DND-41 (cell line): ENCODE results near the gene JDP2.
A peak's percentile ranks its signal among the peaks of the same experiment; 100 is the strongest.

ENCODE experiments used
- ATAC-seq: fragments of 200-7000 bp; cut with Tn5 transposase; 3 replicates; pipeline ENCODE4 v1.9.1; 2021; ENCODE audit warnings: low read depth; ENCODE audit not compliant: insufficient read depth
- DNase-seq: peaks from one replicate; pipeline ENCODE4 v3.0.0-alpha.2; 2020
- H2AFZ ChIP-seq: 2 replicates; pipeline ENCODE4 v1.6.0; 2012; ENCODE audit warnings: low read depth, low read length
- H3K27ac ChIP-seq: 2 replicates; pipeline ENCODE4 v1.5.1; 2012; ENCODE audit warnings: low read length, inconsistent platforms
- H3K27me3 ChIP-seq: fragments of 200-600 bp; sonication (generic); 2 replicates; pipeline ENCODE4 v1.6.0; 2012; ENCODE audit warnings: low read length, mild to moderate bottlenecking, inconsistent platforms; ENCODE audit not compliant: insufficient read depth, poor library complexity
- H3K36me3 ChIP-seq: 2 replicates; pipeline ENCODE4 v1.5.1; 2012; ENCODE audit warnings: low read length, inconsistent platforms; ENCODE audit not compliant: insufficient read depth
- H3K4me1 ChIP-seq: 2 replicates; pipeline ENCODE4 v1.5.1; 2012; ENCODE audit warnings: mild to moderate bottlenecking, low read length; ENCODE audit not compliant: insufficient read depth
- H3K4me2 ChIP-seq: 2 replicates; pipeline ENCODE4 v1.6.0; 2012; ENCODE audit warnings: mild to moderate bottlenecking, moderate library complexity, low read length, inconsistent platforms; ENCODE audit not compliant: insufficient read depth
- H3K4me3 ChIP-seq, 2 experiments: fragments of 200-600 bp in 1 of 2; shearing (Covaris generic) in 1 of 2; 2 replicates each; pipeline ENCODE4 v1.5.1; 2012 to 2016; ENCODE audit warnings: inconsistent platforms in 2 of 2, low read length in 2 of 2, mild to moderate bottlenecking in 2 of 2, low read depth in 1 of 2, moderate library complexity in 1 of 2
- H3K79me2 ChIP-seq: 2 replicates; pipeline ENCODE4 v1.6.0; 2012; ENCODE audit warnings: low read length, inconsistent platforms; ENCODE audit not compliant: insufficient read depth
- H3K9ac ChIP-seq: 2 replicates; pipeline ENCODE4 v1.6.0; 2012; ENCODE audit warnings: low read depth, mild to moderate bottlenecking, inconsistent platforms, low read length, moderate library complexity
- H3K9me3 ChIP-seq: 2 replicates; pipeline ENCODE4 v1.5.1; 2012; ENCODE audit warnings: low read length, moderate library complexity, mild to moderate bottlenecking, inconsistent platforms; ENCODE audit not compliant: insufficient read depth, severe bottlenecking
- H4K20me1 ChIP-seq: 2 replicates; pipeline ENCODE4 v1.6.0; 2012; ENCODE audit warnings: low read length; ENCODE audit not compliant: insufficient read depth
- CTCF ChIP-seq: IDR thresholded peaks from 2 replicates; pipeline ENCODE4 v1.5.1; 2012; ENCODE audit warnings: borderline replicate concordance, low read length, moderate library complexity, mild to moderate bottlenecking; ENCODE audit not compliant: poor library complexity, severe bottlenecking; ENCODE audit errors: extremely low read depth
- EZH2 ChIP-seq: IDR thresholded peaks from 3 replicates; pipeline ENCODE4 v1.6.1; 2012; ENCODE audit warnings: borderline replicate concordance, low read depth, mild to moderate bottlenecking, moderate library complexity, low read length, inconsistent platforms; ENCODE audit not compliant: severe bottlenecking

JDP2 gene

GRCh38 chr14:75435473-75435872, 7.7 kb downstream of the JDP2 start:
- H3K36me3 ChIP-seq: no peaks in the 10 kb centered on the region
- TF ChIP-seq CTCF: no peak
- no peak for TF ChIP-seq EZH2
- no peak overlapping the region for H3K27ac ChIP-seq
- H3K4me2 ChIP-seq: no peak overlapping the region
- no peak overlapping the region for H2AFZ ChIP-seq
- peaks cover 14% of the 10 kb centered on the region for H3K27me3 ChIP-seq
- H3K79me2 ChIP-seq: no peaks in the 10 kb centered on the region
- no peaks in the 10 kb centered on the region for H3K4me1 ChIP-seq
- H3K9ac ChIP-seq: no peak overlapping the region
- DNase-seq (peak; percentile 16), ATAC-seq (peak; percentile 69)
- no peaks in the 10 kb centered on the region for H3K9me3 ChIP-seq
- H3K4me3 ChIP-seq: no peak overlapping the region
- no peaks in the 10 kb centered on the region for H4K20me1 ChIP-seq

GRCh38 chr14:75437201-75438143, 9.7 kb downstream of the JDP2 start:
- ATAC-seq: no peak
- no peak overlapping the region for H3K4me3 ChIP-seq
- H3K9ac ChIP-seq: no peak overlapping the region
- no peaks in the 10 kb centered on the region for H3K36me3 ChIP-seq
- H3K27me3 ChIP-seq: peaks cover 9% of the 10 kb centered on the region
- TF ChIP-seq EZH2: no peak
- TF ChIP-seq CTCF: no peak
- no peak overlapping the region for H2AFZ ChIP-seq
- H3K4me2 ChIP-seq: no peak overlapping the region
- no peaks in the 10 kb centered on the region for H3K9me3 ChIP-seq
- no peak for DNase-seq
- no peaks in the 10 kb centered on the region for H3K4me1 ChIP-seq
- H4K20me1 ChIP-seq: no peaks in the 10 kb centered on the region
- no peak overlapping the region for H3K27ac ChIP-seq
- no peaks in the 10 kb centered on the region for H3K79me2 ChIP-seq

- ATAC-seq (no peak), DNase-seq (no peak)
- Histone ChIP-seq H3K79me2 (no peaks in the 10 kb centered on the region), H4K20me1 (no peaks in the 10 kb centered on the region), H3K9me3 (no peaks in the 10 kb centered on the region), H2AFZ (no peak overlapping the region), H3K4me1 (no peaks in the 10 kb centered on the region), H3K27me3 (peaks cover 7% of the 10 kb centered on the region), H3K4me3 (no peak overlapping the region), H3K9ac (no peak overlapping the region), H3K4me2 (no peak overlapping the region), H3K27ac (no peak overlapping the region), H3K36me3 (no peaks in the 10 kb centered on the region)
- TF ChIP-seq EZH2: no peak
- TF ChIP-seq CTCF: no peak
Observed at GRCh38 chr14:75438486-75439080, 10.8 kb downstream of the JDP2 start.
